GM21447 (cell line): Measurements from ENCODE around the gene LDHD.

Experiments
- ATAC-seq: cut with Tn5 transposase; IDR thresholded peaks from one replicate; pipeline ENCODE4 v1.9.1; 2021; ENCODE audit not compliant: unreplicated experiment

LDHD gene

GRCh38 chr16:75063549-75064088 lies 53.0 kb downstream of the LDHD start:
- ATAC-seq = no peak

DNA sequence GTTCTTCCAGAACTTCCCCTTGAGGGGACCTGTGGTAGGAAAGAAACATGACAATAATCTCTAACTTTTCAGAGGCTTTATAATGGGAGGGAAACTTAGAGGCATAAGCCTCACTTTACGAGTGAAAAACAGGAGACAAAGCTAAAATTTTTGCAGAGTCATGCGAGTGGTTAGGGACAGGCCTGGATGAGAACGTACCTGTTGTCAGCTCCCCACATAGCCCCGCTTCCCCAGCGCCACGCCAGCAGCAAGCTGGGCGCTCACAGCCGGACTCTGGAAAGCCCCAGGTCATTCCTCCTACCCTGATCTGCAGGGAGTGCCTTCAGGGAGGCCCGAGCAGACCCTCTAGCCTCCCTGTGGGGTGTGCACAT lies 53.6 kb downstream of the LDHD start:
- ATAC-seq = no peak

- no peak for ATAC-seq
Observed at GRCh38 chr16:75062135-75062975, 54.2 kb downstream of the LDHD start.
